ENCODE results near the gene OCA2. TPM values are rescaled to one million over a fixed set of nuclear protein-coding genes. Genes with fewer than 3 reads are reported as not detected.

Gene OCA2
- total RNA-seq, 4 donors from 2014 or later, result 0.17 to 1.2 (median 0.24) TPM

- H3K9me3 ChIP-seq, result peaks cover 0 to 9% (median 0%) of the 10 kb centered on the region in 4 donors
- peak; percentile 77 for DNase-seq (ENCODE audit: extremely low spot score)
- no peaks in the 10 kb centered on the region for H3K36me3 ChIP-seq
- no peak overlapping the region for H3K27ac ChIP-seq (replicated peaks in 1 of 4)
- no peaks in the 10 kb centered on the region for H3K4me1 ChIP-seq
- no peaks in the 10 kb centered on the region for H3K27me3 ChIP-seq
- TF ChIP-seq POLR2A (IDR thresholded peaks at IDR 0.05; ENCODE audit: low read depth) (no peak), POLR2AphosphoS5 (IDR thresholded peaks at IDR 0.05) (no peak), EP300 (IDR thresholded peaks at IDR 0.05) (no peak), CTCF (IDR thresholded peaks at IDR 0.05) (no peak)
- H3K4me3 ChIP-seq, result no peak overlapping the region
- intact Hi-C loops (cut with DNase I), result no loop called here
- WGBS, result 82% methylated on average over 8 of the region's 8 CpGs
These were observed 284.1 kb downstream of the OCA2 start for GRCh38 chr15:27815035-27815434.

- TF ChIP-seq POLR2AphosphoS5 (IDR thresholded peaks at IDR 0.05) (no peak), CTCF (IDR thresholded peaks at IDR 0.05) (no peak), POLR2A (IDR thresholded peaks at IDR 0.05; ENCODE audit: low read depth) (no peak), EP300 (IDR thresholded peaks at IDR 0.05) (no peak)
- peak; percentile 83 for DNase-seq (ENCODE audit: extremely low spot score)
- Histone ChIP-seq H3K4me3 (no peak overlapping the region), H3K9me3 (peaks cover 0 to 9% (median 0%) of the 10 kb centered on the region in 4 donors), H3K36me3 (no peaks in the 10 kb centered on the region), H3K4me1 (no peaks in the 10 kb centered on the region), H3K27ac (replicated peaks in 1 of 4) (no peak overlapping the region), H3K27me3 (no peaks in the 10 kb centered on the region)
- WGBS, result 79% methylated on average over 2 of the region's 2 CpGs
- intact Hi-C loops (cut with DNase I), result no loop called here
These were observed 286.0 kb downstream of the OCA2 start for GRCh38 chr15:27813139-27813538.

GRCh38 chr15:27808182-27808581 lies 290.9 kb downstream of the OCA2 start:
- peak; percentile 55 for DNase-seq (ENCODE audit: extremely low spot score)
- H3K4me3 ChIP-seq, result no peak overlapping the region
- H3K27ac ChIP-seq (replicated peaks in 1 of 4), result no peak overlapping the region
- H3K9me3 ChIP-seq, result no peaks in the 10 kb centered on the region
- no peaks in the 10 kb centered on the region for H3K27me3 ChIP-seq
- TF ChIP-seq POLR2AphosphoS5 (IDR thresholded peaks at IDR 0.05), result no peak
- TF ChIP-seq EP300 (IDR thresholded peaks at IDR 0.05), result no peak
- no peak for TF ChIP-seq POLR2A (IDR thresholded peaks at IDR 0.05; ENCODE audit: low read depth)
- no peak for TF ChIP-seq CTCF (IDR thresholded peaks at IDR 0.05)
- H3K36me3 ChIP-seq, result no peaks in the 10 kb centered on the region
- H3K4me1 ChIP-seq, result no peaks in the 10 kb centered on the region
- intact Hi-C loops (cut with DNase I), result no loop called here
- 77% methylated on average over 9 of the region's 9 CpGs for WGBS

GRCh38 chr15:27807335-27807734 lies 291.8 kb downstream of the OCA2 start:
- Histone ChIP-seq H3K4me1 (no peaks in the 10 kb centered on the region), H3K27me3 (no peaks in the 10 kb centered on the region), H3K27ac (replicated peaks in 1 of 4) (no peak overlapping the region), H3K36me3 (no peaks in the 10 kb centered on the region), H3K4me3 (no peak overlapping the region), H3K9me3 (no peaks in the 10 kb centered on the region)
- DNase-seq (ENCODE audit: extremely low spot score), result peak; percentile 84
- 80% methylated on average over 7 of the region's 7 CpGs for WGBS
- intact Hi-C loops (cut with DNase I), result no loop called here
- TF ChIP-seq POLR2AphosphoS5 (IDR thresholded peaks at IDR 0.05) (no peak), EP300 (IDR thresholded peaks at IDR 0.05) (no peak), POLR2A (IDR thresholded peaks at IDR 0.05; ENCODE audit: low read depth) (no peak), CTCF (IDR thresholded peaks at IDR 0.05) (no peak)

- no peaks in the 10 kb centered on the region for H3K36me3 ChIP-seq
- H3K27me3 ChIP-seq, result no peaks in the 10 kb centered on the region
- H3K4me1 ChIP-seq, result no peaks in the 10 kb centered on the region
- no peak overlapping the region for H3K4me3 ChIP-seq
- no peak overlapping the region for H3K27ac ChIP-seq (replicated peaks in 1 of 4)
- 92% methylated on average over 20 of the region's 21 CpGs for WGBS
- TF ChIP-seq CTCF (IDR thresholded peaks at IDR 0.05) (no peak), POLR2AphosphoS5 (IDR thresholded peaks at IDR 0.05) (no peak), EP300 (IDR thresholded peaks at IDR 0.05) (no peak), POLR2A (IDR thresholded peaks at IDR 0.05; ENCODE audit: low read depth) (no peak)
- no peak for DNase-seq (ENCODE audit: extremely low spot score)
- intact Hi-C loops (cut with DNase I), result no loop called here
- no peaks in the 10 kb centered on the region for H3K9me3 ChIP-seq
These were observed 292.7 kb downstream of the OCA2 start for GRCh38 chr15:27806396-27806795.
